Astrocyte (in vitro differentiated cells and primary cell): ENCODE data around the gene STX4. TPM values are rescaled to one million over a fixed set of nuclear protein-coding genes. Genes with fewer than 3 reads are reported as not detected.

Source experiments
- DNase-seq: peaks from one replicate; pipeline ENCODE4 v3.0.0-alpha.2; 2010; ENCODE audit warnings: low read depth
- FAIRE-seq: peaks from 2 replicates; lab custom pipeline; 2011; peaks lifted over from hg19 to GRCh38; lab: Jason Lieb, UNC
- H2AFZ ChIP-seq: 2 replicates; pipeline ENCODE4 v1.6.0; 2012; ENCODE audit warnings: low read depth, low read length, inconsistent platforms
- H3K27ac ChIP-seq: 2 replicates; pipeline ENCODE4 v1.5.1; 2011; ENCODE audit warnings: low read depth, low read length, inconsistent platforms
- H3K27me3 ChIP-seq: 2 replicates; pipeline ENCODE4 v1.6.0; 2011; ENCODE audit warnings: low read length, inconsistent platforms; ENCODE audit not compliant: insufficient read depth
- H3K36me3 ChIP-seq: 2 replicates; pipeline ENCODE4 v1.5.1; 2011; ENCODE audit warnings: low read length, inconsistent platforms; ENCODE audit not compliant: insufficient read depth
- H3K4me1 ChIP-seq: 2 replicates; pipeline ENCODE4 v1.5.1; 2011; ENCODE audit warnings: low read length, inconsistent platforms; ENCODE audit not compliant: insufficient read depth
- H3K4me2 ChIP-seq: 2 replicates; pipeline ENCODE4 v1.6.0; 2012; ENCODE audit warnings: low read length, inconsistent platforms
- H3K4me3 ChIP-seq: 2 replicates; pipeline ENCODE4 v1.5.1; 2011; ENCODE audit warnings: low read depth, mild to moderate bottlenecking, low read length, inconsistent platforms; ENCODE audit not compliant: insufficient read depth
- H3K79me2 ChIP-seq: 2 replicates; pipeline ENCODE4 v1.6.0; 2012; ENCODE audit warnings: mild to moderate bottlenecking, low read length, inconsistent platforms; ENCODE audit not compliant: insufficient read depth
- H3K9ac ChIP-seq: 2 replicates; pipeline ENCODE4 v1.6.0; 2012; ENCODE audit warnings: mild to moderate bottlenecking, low read length, inconsistent platforms
- H3K9me3 ChIP-seq: 2 replicates; pipeline ENCODE4 v1.5.1; 2012; ENCODE audit warnings: low read depth, mild to moderate bottlenecking, low read length, inconsistent platforms; ENCODE audit not compliant: insufficient read depth
- H4K20me1 ChIP-seq: 2 replicates; pipeline ENCODE4 v1.6.0; 2012; ENCODE audit warnings: low read length, inconsistent platforms; ENCODE audit not compliant: insufficient read depth
- H3K27ac Mint-ChIP-seq: one replicate; pipeline ENCODE4 v1.8.0; 2021; ENCODE audit warnings: mild to moderate bottlenecking, mixed read lengths; ENCODE audit not compliant: unreplicated experiment
- H3K27me3 Mint-ChIP-seq: one replicate; pipeline ENCODE4 v1.8.0; 2021; ENCODE audit warnings: low read depth, mixed read lengths; ENCODE audit not compliant: unreplicated experiment
- H3K36me3 Mint-ChIP-seq: one replicate; pipeline ENCODE4 v1.8.0; 2021; ENCODE audit warnings: low read depth, mixed read lengths; ENCODE audit not compliant: unreplicated experiment
- H3K4me1 Mint-ChIP-seq: one replicate; pipeline ENCODE4 v1.8.0; 2021; ENCODE audit warnings: low read depth, mixed read lengths; ENCODE audit not compliant: unreplicated experiment
- H3K4me3 Mint-ChIP-seq: one replicate; pipeline ENCODE4 v1.8.0; 2021; ENCODE audit warnings: mild to moderate bottlenecking, moderate library complexity, mixed read lengths; ENCODE audit not compliant: unreplicated experiment
- H3K9me3 Mint-ChIP-seq: one replicate; pipeline ENCODE4 v1.8.0; 2021; ENCODE audit warnings: mild to moderate bottlenecking, mixed read lengths; ENCODE audit not compliant: unreplicated experiment
- EZH2 ChIP-seq: IDR thresholded peaks from 2 replicates; pipeline ENCODE4 v1.6.1; 2012; ENCODE audit warnings: mild to moderate bottlenecking, low read length, inconsistent platforms; ENCODE audit not compliant: insufficient read depth
- total RNA-seq: library from RNA; stranded (reverse); gene quantifications from 2 replicates; pipeline ENCODE4 v1.2.1, GENCODE V29; 2021
- TF ChIP-seq, protein P1 (sequence below): IDR thresholded peaks from 2 replicates; pipeline ENCODE4 v1.5.1; 2011; ENCODE audit warnings: low read depth, mild to moderate bottlenecking, inconsistent platforms, low read length, moderate library complexity; ENCODE audit not compliant: insufficient read depth

The STX4 gene
- total RNA-seq, 1 donor from 2014 or later, result 56.0 TPM

DNA sequence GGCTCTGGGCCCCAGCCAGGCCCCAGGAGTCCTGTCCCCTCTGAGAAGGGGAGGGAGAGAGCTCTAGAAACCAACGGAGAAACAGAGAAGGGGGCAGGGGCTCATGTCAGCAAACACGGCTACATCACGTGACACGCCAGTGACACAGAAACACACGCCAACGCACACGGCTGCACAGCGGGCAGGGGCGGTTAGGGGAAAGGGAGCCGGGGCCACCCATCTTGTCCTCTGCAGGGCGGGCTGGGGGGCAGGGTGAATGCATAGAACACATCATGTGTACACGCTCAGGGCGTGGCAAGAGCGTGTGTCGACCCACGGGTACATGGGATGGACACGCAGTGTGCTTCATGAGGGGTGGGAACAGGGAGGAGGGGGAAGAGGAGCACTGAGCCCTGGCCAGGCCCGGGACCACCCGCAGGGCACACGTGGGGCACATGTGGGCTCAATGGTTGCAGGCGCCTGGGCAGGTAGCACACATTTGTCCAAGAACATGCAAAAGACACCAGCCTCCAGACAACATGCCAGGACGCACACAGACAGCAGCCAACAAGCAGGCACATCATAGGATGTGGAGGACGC, 43.8 kb upstream of the STX4 start:
- Histone ChIP-seq H3K4me1 (peaks cover 10% of the 10 kb centered on the region), H4K20me1 (peaks cover 3% of the 10 kb centered on the region), H3K9me3 (no peaks in the 10 kb centered on the region), H2AFZ (no peak overlapping the region), H3K36me3 (no peaks in the 10 kb centered on the region), H3K9ac (no peak overlapping the region), H3K79me2 (no peaks in the 10 kb centered on the region), H3K4me2 (no peak overlapping the region), H3K27ac (no peak overlapping the region), H3K4me3 (no peak overlapping the region), H3K27me3 (no peaks in the 10 kb centered on the region)
- Mint-ChIP-seq H3K27ac (peak overlapping the region; percentile 66), H3K9me3 (no peaks in the 10 kb centered on the region), H3K27me3 (no peaks in the 10 kb centered on the region), H3K36me3 (peaks cover 15% of the 10 kb centered on the region), H3K4me3 (no peak overlapping the region), H3K4me1 (peaks cover 9% of the 10 kb centered on the region)
- DNase-seq (no peak), FAIRE-seq (no peak)
- no peak for TF ChIP-seq EZH2
- TF ChIP-seq, protein P1, sequence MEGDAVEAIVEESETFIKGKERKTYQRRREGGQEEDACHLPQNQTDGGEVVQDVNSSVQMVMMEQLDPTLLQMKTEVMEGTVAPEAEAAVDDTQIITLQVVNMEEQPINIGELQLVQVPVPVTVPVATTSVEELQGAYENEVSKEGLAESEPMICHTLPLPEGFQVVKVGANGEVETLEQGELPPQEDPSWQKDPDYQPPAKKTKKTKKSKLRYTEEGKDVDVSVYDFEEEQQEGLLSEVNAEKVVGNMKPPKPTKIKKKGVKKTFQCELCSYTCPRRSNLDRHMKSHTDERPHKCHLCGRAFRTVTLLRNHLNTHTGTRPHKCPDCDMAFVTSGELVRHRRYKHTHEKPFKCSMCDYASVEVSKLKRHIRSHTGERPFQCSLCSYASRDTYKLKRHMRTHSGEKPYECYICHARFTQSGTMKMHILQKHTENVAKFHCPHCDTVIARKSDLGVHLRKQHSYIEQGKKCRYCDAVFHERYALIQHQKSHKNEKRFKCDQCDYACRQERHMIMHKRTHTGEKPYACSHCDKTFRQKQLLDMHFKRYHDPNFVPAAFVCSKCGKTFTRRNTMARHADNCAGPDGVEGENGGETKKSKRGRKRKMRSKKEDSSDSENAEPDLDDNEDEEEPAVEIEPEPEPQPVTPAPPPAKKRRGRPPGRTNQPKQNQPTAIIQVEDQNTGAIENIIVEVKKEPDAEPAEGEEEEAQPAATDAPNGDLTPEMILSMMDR, result no peak

DNA sequence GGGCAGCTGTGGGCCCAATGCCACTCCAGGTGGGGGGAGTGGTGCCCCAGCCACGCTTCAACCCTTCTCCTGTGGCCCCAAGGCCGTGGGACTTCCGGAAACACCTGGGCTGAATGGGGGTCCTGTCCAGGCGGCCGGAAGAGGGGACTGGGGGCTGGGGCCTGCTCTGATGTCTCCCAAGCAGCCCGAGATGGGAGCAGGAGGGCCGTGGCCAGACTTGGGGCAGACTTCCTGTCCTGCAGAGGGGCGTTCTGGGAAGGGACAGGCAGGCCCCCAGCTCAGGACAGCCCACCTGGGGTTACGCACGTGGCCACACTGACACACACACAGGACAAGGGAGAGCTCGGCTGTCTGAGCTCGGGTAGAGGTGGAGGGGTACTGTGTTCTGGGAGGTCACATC, 43.3 kb upstream of the STX4 start:
- Histone ChIP-seq H2AFZ (no peak overlapping the region), H3K36me3 (no peaks in the 10 kb centered on the region), H3K27me3 (no peaks in the 10 kb centered on the region), H4K20me1 (no peaks in the 10 kb centered on the region), H3K4me3 (no peak overlapping the region), H3K9ac (no peak overlapping the region), H3K4me2 (no peak overlapping the region), H3K27ac (no peak overlapping the region), H3K79me2 (no peaks in the 10 kb centered on the region), H3K9me3 (no peaks in the 10 kb centered on the region), H3K4me1 (peaks cover 9% of the 10 kb centered on the region)
- Mint-ChIP-seq H3K9me3 (no peaks in the 10 kb centered on the region), H3K27me3 (no peaks in the 10 kb centered on the region), H3K4me3 (no peak overlapping the region), H3K4me1 (peaks cover 8% of the 10 kb centered on the region), H3K36me3 (peaks cover 17% of the 10 kb centered on the region), H3K27ac (no peak overlapping the region)
- DNase-seq, result no peak
- FAIRE-seq, result no peak
- TF ChIP-seq, protein P1, result no peak
- TF ChIP-seq EZH2, result no peak

DNA sequence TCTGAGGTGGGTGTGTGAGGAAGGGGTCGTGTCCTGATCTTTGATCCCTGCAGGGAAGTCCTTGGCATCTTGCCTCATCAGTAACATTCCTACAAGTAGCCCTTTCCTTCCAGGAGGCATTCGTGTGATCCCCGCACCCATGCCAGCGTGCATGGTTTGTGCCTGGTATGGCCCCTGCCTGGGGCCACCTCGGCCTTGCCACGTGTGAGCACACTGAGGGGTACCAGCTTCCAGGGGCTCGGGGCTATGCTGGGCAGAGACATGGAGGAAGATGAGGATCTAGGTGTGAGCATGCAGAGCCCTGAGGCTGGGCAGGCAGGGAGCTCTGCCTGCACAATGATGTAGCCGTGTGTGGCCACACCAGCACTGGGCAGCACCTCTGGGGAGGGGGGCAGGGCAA, 42.3 kb upstream of the STX4 start:
- no peaks in the 10 kb centered on the region for H3K36me3 ChIP-seq
- FAIRE-seq (no peak), DNase-seq (no peak)
- no peaks in the 10 kb centered on the region for H3K27me3 Mint-ChIP-seq
- H3K9me3 Mint-ChIP-seq, result no peaks in the 10 kb centered on the region
- peaks cover 1% of the 10 kb centered on the region for H3K4me1 Mint-ChIP-seq
- peaks cover 17% of the 10 kb centered on the region for H3K36me3 Mint-ChIP-seq
- no peaks in the 10 kb centered on the region for H3K4me1 ChIP-seq
- no peak overlapping the region for H3K27ac ChIP-seq
- H2AFZ ChIP-seq, result no peak overlapping the region
- TF ChIP-seq EZH2, result no peak
- TF ChIP-seq, protein P1, result no peak
- peak overlapping the region; percentile 66 for H3K27ac Mint-ChIP-seq
- H3K4me2 ChIP-seq, result no peak overlapping the region
- no peaks in the 10 kb centered on the region for H3K79me2 ChIP-seq
- no peaks in the 10 kb centered on the region for H4K20me1 ChIP-seq
- H3K9me3 ChIP-seq, result no peaks in the 10 kb centered on the region
- H3K4me3 Mint-ChIP-seq, result no peak overlapping the region
- H3K9ac ChIP-seq, result no peak overlapping the region
- H3K4me3 ChIP-seq, result no peak overlapping the region
- no peaks in the 10 kb centered on the region for H3K27me3 ChIP-seq
